ENCODE results near the gene GNGT1.

Gene GNGT1

DNA sequence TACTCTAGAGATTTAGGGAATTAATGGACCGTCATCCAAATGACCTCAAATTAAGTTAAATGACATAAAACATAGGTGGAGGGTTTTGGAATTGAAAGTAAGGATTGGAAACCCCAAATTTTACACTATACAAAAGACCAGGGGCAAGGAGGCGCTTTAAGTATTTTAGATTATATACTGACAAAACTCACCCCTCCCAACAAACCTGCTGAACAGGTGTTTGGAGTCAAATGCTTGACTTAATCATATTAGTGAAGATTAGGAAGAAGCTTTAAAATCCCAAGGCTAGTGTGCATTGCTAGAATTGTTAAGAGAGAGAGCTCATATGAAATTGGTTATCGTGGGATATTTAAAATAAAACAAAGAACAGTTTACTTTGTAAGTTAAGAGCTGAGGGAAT is at the start of gene GNGT1:
GNGT1 (plus strand) TSS at position 301 of the 400 bp plus-strand sequence. CDS start 180 bp downstream, outside the sequence.
- no peak for DNase-seq

GRCh38 chr7:93858857-93859256 is 47.5 kb upstream of the GNGT1 start:
- no peak for DNase-seq

- no peak for DNase-seq
Observed at GRCh38 chr7:93860261-93860660, 46.1 kb upstream of the GNGT1 start.

DNA sequence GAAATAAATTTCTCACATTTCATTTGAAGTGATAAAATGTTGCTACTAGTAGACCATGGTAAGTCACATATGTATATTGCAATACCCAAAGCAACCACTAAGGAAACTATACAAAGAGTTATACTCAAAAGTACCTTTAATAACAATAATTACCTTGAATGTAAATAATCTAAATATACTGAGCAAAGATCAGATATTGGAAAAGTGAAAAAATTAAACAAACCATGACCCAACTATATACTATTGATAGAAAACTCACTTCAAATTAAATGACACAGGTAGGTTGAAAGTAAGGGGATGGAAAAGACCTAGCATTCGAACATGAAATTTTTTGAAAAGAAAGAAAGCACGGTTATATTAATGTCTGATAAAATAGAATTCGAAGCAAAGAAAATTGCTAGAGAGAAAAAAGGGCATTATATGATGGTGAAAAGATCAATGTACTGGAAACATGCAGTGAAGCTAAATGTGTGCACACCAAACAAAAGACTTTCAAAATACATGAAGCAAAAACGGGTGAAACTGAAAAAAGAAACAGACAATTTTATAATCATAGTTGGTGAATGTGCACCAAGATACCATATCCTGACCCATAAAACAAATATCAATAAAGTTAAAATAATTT is 44.9 kb upstream of the GNGT1 start:
- no peak for DNase-seq

GRCh38 chr7:93862651-93863050 is 43.7 kb upstream of the GNGT1 start:
- no peak for DNase-seq

- no peak for DNase-seq
Observed at GRCh38 chr7:93866886-93867285, 39.5 kb upstream of the GNGT1 start.

DNA sequence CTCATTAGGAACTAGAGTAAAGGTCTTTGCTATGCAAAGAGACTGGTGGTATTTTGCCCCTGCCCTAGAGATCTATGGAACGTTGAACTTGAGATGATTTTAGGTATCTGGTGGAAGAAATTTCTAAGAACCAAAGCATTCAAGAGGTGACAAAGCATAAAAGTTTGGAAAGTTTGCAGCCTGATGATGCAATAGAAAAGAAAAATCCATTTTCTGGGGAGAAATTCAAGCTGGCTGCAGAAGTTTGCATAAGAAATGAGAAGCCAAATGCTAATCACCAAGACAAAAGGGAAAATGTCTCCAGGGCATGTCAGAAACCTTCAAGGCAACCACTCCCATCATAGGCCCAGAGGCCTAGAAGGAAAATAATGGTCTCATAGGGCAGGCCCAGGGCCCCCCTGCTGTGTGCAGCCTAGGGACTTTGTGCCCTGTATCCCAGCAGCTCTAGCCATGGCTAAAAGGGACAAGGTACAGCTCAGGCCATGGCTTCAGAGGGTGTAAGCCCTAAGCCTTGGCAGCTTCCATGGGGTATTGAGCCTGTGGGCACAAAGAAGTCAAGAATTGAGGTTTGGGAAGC is 32.3 kb upstream of the GNGT1 start:
- DNase-seq, result no peak

- no peak for DNase-seq
Observed at GRCh38 chr7:93877742-93878141, 28.6 kb upstream of the GNGT1 start.

DNA sequence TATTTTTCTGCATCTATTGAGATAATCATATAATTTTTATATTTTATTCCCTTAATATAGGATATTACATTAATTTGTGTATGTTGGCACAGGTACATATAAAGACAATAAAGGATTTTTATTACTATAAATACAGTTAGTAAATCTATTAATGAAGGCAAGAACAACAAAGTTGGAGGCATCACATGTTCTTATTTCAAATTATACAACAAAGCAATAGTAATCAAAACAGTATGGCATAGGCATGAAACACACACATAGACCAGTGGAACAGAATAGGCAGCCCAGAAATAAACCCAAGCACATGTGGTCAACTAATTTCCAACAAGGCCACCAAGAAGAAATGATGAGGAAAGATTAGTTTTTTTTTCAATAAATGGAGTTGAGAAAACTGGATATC is 27.0 kb upstream of the GNGT1 start:
- DNase-seq, result no peak

GRCh38 chr7:93882468-93882867 is 23.9 kb upstream of the GNGT1 start:
- no peak for DNase-seq

DNA sequence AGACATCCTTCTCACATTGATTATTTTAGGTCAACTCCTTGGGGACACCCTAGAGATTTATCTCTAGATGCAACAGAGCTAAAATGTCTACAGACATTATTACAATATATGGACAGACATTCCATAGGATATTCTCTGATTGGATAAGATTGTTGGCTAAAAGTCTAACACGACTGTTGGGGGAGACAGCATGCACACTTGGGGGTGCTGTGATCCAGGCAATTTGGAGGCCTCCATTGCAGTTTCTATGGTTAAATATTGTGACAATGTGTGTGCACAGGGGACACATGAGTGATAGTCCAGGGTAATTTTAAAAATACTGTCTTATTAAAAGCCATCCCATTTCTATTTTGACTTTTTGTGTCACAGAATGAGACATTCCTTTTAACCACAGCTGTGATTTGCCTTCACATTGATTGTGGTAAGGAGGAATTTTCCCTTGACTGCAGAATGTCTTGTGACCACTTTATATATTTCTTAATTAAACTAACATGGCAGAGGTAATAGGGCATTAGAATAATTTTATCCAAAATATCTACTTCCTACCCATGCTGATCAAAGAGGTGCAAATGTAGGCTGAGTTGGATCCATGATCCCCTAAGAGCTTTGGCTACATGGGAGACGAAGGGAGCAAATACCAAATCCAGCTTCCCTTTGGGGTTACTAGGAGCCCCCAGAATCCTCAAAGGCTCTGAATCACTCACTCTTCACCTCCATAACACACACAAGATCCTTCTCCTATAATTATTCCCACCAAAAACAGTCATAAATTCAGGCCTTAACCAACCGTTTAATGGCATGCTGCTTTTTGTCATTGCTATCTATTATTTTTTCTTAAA is 23.1 kb upstream of the GNGT1 start:
- no peak for DNase-seq

DNA sequence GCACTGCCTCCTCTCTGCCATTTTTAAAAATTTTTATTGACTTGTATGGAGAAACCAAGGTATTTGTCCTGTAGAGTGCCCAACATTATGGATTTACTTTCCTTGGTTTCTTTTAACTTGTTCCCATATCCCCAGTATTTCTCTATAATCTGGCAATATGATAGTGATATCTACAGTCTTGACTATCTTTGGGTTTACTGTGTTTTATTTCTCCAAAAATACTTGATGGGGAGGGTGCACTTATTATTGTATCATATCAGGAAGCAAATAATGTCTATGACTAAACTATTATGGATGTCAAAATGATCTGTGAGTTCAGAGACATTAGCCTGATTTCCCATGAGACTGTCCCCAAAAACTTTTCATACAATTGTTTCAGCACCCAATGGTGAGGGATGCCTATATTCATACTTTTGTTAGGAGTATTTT is 22.4 kb upstream of the GNGT1 start:
- no peak for DNase-seq

GRCh38 chr7:93884541-93884940 is 21.8 kb upstream of the GNGT1 start:
- no peak for DNase-seq

DNA sequence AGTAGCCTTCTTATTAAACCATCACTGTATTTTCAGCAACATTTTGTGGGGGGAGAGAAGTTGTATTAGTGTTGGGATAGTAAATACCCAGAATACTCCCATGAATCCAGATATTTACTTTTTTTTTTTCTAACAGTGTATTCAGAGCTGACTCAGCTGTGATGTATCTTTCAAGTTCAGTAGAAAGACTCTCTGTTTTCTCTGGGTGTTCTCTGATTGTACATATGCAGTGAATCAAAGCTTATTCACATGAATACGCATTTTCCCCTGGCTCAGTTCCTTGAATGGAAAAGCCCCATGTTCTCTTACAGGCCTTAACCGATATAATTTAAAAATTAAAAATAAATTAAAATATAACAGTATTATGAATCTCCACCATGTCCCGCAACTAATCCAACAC is 17.1 kb upstream of the GNGT1 start:
- no peak for DNase-seq

DNA sequence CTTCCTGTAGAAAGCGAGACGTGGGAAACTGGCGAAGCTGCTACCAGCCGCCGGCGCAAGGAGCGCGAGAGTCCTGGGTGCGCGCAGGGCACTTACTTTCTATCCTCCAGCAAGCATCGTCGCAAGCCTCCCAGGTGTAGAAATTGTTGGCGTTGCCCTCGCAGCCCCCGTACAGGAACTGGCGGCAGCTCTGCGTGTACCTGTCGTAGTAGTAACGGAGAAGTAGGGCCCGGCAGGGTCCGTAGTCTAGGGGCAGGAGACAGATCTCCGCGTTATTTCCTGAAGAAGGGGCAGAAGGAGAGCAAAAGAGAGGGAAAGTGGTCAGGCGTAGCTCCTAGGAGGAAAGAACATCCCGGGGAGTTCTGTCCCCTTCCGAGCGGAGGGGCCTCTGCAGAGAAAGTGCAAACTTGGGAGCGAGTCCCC is 16.3 kb upstream of the GNGT1 start:
- DNase-seq, result no peak

DNA sequence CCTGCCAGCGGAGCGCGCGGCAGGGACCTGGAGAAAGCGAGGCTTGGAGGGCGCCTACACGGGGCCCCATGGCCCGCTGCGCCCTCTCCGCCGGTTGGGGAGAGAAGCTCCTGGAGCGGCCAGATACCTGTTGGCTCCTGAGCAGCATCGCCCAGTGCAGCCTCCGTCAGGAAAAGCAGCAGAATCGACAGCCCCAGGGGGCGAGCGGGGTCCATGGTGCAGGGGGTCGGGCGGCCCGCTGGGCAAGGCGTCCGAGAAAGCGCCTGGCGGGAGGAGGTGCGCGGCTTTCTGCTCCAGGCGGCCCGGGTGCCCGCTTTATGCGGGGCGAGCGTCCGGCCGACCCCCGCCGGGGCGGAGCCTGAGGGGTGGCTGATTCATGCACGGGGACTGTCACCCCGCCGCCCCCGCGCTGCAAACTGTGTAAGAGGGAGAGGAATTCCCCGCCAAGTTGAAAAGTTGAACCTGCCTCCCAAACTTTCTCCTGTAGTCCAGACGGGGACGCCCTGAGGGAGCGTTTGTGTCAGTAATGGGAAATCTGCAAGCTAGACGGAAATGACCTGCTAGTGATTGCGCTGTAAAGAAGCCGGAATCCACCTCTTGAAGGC is 15.8 kb upstream of the GNGT1 start, which contains the start of gene TFPI2:
TFPI2 (minus strand) TSS at position 290 of the 605 bp plus-strand sequence; CDS start at position 215, 75 bp downstream.
- no peak for DNase-seq

GRCh38 chr7:93894426-93894825 is 11.9 kb upstream of the GNGT1 start:
- DNase-seq, result no peak

DNA sequence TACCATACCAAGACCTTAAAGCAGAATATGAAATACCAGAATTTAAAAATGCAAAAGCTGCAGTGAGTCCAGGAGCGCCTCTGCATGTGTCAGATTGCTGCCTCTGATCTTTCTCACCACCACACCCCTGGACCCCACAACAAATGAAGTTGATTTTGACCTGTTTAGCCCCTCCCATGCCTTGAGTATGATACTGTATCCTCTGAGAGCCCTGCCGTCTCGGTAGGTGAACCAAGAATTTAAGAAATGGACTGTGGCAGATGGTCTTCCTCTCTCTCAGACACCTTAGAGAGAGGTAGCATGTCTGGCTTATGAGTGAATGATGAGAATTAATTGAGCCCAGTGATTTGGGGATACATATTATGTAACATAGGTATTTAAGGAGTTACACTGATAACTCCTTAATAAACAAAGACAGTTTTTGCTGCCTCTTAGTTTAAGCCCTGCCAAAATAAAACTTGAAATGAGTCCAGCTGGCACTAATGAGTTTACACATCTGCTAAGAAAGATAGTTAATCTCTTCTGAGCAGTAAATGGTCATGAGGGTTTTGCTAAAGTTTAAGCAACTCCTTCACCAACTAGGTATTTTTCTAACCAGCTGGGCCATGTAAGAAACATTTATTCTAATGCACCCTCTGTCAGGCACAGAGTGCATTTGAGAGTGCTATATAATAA is 11.3 kb upstream of the GNGT1 start:
- no peak for DNase-seq

DNA sequence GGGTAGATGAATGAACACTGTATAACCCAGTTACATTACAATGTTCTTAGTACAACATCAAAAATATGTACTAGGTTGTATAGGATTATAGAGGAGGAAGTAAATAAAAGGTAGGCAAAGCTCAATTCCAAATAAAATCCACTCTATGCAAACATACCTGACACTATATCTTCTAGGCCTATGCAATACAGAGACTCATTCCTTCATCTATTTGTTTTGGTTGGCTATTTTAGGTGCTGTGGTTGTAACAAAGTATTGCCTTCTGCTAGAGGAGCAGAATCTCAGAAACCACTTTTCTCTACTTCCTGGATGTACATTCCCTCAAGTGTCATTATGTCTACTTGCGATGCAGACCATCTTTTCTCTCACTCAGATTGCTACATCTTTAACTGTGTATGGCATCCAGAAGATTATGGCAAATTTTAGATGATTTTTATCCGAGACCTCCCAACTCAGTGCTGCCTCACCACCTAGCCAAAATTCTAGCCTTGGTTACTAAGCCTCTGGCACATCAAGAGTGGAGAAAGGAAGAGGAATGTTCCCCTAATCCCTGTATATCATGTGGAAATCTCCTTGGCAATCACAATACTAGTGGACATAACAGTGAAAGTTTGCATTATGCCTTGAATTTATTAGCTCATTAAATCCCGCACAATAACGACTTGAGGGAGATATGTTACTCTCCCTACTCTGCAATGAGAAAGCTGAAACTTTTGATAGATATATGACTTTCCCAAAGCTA is 10.3 kb upstream of the GNGT1 start:
- DNase-seq, result no peak

DNA sequence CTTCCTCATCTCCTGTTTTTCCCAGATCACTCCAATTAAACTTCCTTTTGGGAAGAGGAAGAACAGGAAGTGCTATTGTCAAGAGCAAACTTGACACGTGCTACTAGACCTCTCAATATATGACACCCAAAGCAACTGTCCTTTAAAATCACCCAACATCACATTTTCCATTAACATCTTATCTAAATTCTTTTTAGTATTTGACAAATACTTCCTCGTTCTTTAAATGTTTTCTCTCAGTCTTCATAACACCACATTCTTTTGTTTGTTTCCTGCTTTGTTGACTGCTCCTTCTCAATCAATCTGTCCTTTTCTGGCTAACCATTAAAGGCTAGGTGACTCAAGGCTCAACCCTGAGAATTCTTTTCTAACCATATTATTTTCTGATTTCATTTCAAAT is 8.7 kb upstream of the GNGT1 start:
- DNase-seq, result no peak

DNA sequence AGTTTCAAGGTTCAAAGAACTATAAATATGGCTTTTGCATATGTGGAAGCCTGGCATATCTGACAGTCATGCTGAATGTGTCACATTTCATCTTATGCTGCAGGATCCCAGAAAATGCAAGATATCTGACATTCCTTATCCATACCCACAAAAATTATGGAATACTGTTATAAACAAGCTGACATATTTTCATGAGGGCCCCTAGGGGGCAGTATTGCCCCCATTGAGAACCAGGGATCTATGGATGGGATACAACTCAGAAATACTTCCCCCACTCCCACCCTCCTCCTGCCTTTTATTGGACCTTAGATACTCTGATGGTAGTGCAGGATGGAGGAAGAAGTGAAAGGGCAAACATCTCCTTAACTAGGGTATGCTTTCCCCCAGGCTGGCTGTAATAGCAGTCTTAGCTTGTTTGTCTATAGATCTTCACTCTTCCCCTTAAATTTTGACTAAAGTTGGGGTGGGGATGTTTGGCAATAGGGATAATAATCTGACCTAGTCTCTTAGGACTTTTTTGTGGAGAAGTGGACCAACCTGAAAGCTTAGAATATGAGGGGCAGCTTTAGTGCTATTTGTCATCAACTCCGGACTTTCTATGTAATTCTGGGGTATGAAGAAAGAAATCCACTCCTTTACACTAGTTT is 3.5 kb upstream of the GNGT1 start:
- no peak for DNase-seq

Measured in activated CD4-positive, alpha-beta T cell treated with anti-CD3 and anti-CD28 coated beads, Interleukin-2, amount 50 U/mL, for 1 hour (primary cell).